Skeletal muscle cell (primary cell): ENCODE results near the gene NPS.

Experiments
- DNase-seq: peaks from one replicate; pipeline ENCODE4 v3.0.0-alpha.2; 2010; ENCODE audit warnings: low read depth
- H3K4me3 ChIP-seq: 2 replicates; pipeline ENCODE4 v1.5.1; 2011; ENCODE audit warnings: low read depth, mild to moderate bottlenecking, control low read depth, low read length, moderate library complexity

NPS gene

GRCh38 chr10:127549009-127549408 lies at the start of gene NPS:
TSS of gene NPS (plus strand) at chr10:127549309. CDS start at chr10:127549369, 60 bp downstream.
- DNase-seq = no peak
- H3K4me3 ChIP-seq = no peak within 1 kb of the TSS

- DNase-seq = no peak
- no peak overlapping the region for H3K4me3 ChIP-seq
Observed at GRCh38 chr10:127500127-127500526, 49.0 kb upstream of the NPS start.

- no peak for DNase-seq
- no peak overlapping the region for H3K4me3 ChIP-seq
Observed at GRCh38 chr10:127506094-127506493, 43.0 kb upstream of the NPS start.

GRCh38 chr10:127522298-127522697 lies 26.8 kb upstream of the NPS start:
- H3K4me3 ChIP-seq = no peak overlapping the region
- DNase-seq = no peak

- H3K4me3 ChIP-seq = no peak overlapping the region
- no peak for DNase-seq
Observed at GRCh38 chr10:127523476-127523875, 25.6 kb upstream of the NPS start.

- DNase-seq = no peak
- H3K4me3 ChIP-seq = no peak overlapping the region
Observed at GRCh38 chr10:127524229-127524628, 24.9 kb upstream of the NPS start.

- DNase-seq = no peak
- no peak overlapping the region for H3K4me3 ChIP-seq
Observed at GRCh38 chr10:127524908-127525665, 24.0 kb upstream of the NPS start.

- no peak for DNase-seq
- H3K4me3 ChIP-seq = no peak overlapping the region
Observed at GRCh38 chr10:127525686-127526085, 23.4 kb upstream of the NPS start.

GRCh38 chr10:127526161-127526560 lies 22.9 kb upstream of the NPS start:
- DNase-seq = no peak
- H3K4me3 ChIP-seq = no peak overlapping the region

GRCh38 chr10:127527320-127527719 lies 21.8 kb upstream of the NPS start:
- no peak for DNase-seq
- no peak overlapping the region for H3K4me3 ChIP-seq

GRCh38 chr10:127527891-127528290 lies 21.2 kb upstream of the NPS start:
- DNase-seq = no peak
- no peak overlapping the region for H3K4me3 ChIP-seq

GRCh38 chr10:127532193-127532592 lies 16.9 kb upstream of the NPS start:
- no peak for DNase-seq
- no peak overlapping the region for H3K4me3 ChIP-seq

- no peak for DNase-seq
- H3K4me3 ChIP-seq = no peak overlapping the region
Observed at GRCh38 chr10:127532659-127533058, 16.4 kb upstream of the NPS start.

- DNase-seq = no peak
- H3K4me3 ChIP-seq = no peak overlapping the region
Observed at GRCh38 chr10:127534074-127534473, 15.0 kb upstream of the NPS start.

- no peak overlapping the region for H3K4me3 ChIP-seq
- no peak for DNase-seq
Observed at GRCh38 chr10:127534496-127534895, 14.6 kb upstream of the NPS start.

GRCh38 chr10:127535802-127536515 lies 13.2 kb upstream of the NPS start:
- DNase-seq = no peak
- no peak overlapping the region for H3K4me3 ChIP-seq

GRCh38 chr10:127536972-127537760 lies 11.9 kb upstream of the NPS start:
- no peak overlapping the region for H3K4me3 ChIP-seq
- DNase-seq = no peak

GRCh38 chr10:127537924-127538323 lies 11.2 kb upstream of the NPS start:
- no peak overlapping the region for H3K4me3 ChIP-seq
- no peak for DNase-seq

- no peak overlapping the region for H3K4me3 ChIP-seq
- no peak for DNase-seq
Observed at GRCh38 chr10:127548022-127548421, 1.1 kb upstream of the NPS start.

- no peak overlapping the region for H3K4me3 ChIP-seq
- DNase-seq = no peak
Observed at GRCh38 chr10:127550861-127551260, 1.8 kb downstream of the NPS start.
